ENCODE results near the gene PRTFDC1.
"Not testable (repeated sequence)": the region's sequence is repeated elsewhere in the genome, so short reads cannot be mapped to it uniquely, and the experiment has no call there.

- not testable (repeated sequence) for TF ChIP-seq CTCF, POLR2A (IDR thresholded peaks at IDR 0.05)
Measured at GRCh38 chr10:24919629-24920028, 32.8 kb downstream of the PRTFDC1 start.
